Measurements from ENCODE around the gene TRAPPC3.

DNA sequence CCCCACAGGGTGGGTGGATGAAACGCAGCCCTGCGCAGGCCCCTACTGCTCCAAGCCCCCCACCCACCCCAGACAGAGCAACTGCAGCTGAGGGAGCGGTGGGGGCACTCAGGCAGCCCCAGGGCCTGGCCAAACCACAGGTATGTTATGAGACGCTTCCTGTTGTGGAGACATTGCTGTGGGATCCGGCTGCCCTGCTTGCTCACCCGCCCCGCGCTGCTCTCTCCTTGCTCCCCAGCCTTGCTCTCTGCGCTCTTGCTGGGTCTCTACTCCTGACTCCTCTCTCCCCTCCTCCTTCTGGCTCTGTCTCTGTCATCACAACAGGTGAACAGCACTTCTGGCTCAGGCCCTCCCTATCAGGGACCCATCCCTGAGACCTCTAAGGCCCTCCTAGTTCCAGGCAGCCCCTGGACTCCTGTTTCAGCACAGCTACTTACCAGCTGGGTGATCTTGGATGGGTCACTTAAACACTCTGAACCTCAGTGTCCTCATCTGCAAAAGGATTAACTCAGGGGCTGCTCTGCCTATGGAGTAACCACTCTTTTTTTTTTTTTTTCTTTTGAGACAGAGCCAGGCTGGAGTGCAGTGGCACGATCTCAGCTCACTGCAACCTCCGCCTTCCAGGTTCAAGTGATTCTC is 40.1 kb downstream of the TRAPPC3 start:
- TF ChIP-seq, protein P1, sequence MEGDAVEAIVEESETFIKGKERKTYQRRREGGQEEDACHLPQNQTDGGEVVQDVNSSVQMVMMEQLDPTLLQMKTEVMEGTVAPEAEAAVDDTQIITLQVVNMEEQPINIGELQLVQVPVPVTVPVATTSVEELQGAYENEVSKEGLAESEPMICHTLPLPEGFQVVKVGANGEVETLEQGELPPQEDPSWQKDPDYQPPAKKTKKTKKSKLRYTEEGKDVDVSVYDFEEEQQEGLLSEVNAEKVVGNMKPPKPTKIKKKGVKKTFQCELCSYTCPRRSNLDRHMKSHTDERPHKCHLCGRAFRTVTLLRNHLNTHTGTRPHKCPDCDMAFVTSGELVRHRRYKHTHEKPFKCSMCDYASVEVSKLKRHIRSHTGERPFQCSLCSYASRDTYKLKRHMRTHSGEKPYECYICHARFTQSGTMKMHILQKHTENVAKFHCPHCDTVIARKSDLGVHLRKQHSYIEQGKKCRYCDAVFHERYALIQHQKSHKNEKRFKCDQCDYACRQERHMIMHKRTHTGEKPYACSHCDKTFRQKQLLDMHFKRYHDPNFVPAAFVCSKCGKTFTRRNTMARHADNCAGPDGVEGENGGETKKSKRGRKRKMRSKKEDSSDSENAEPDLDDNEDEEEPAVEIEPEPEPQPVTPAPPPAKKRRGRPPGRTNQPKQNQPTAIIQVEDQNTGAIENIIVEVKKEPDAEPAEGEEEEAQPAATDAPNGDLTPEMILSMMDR (IDR thresholded peaks at IDR 0.05), result no peak
- no peak for TF ChIP-seq ZFX (IDR thresholded peaks at IDR 0.05; ENCODE audit: borderline replicate concordance)
